Neural crest cell (in vitro differentiated cells): ENCODE data around the gene NFKBIB. TPM values are rescaled to one million over a fixed set of nuclear protein-coding genes. Genes with fewer than 3 reads are reported as not detected.

ENCODE experiments used
- DNase-seq: peaks from one replicate; pipeline ENCODE4 v3.0.0; 2021; ENCODE audit warnings: low read depth, mixed read lengths, low spot score
- H3K27ac Mint-ChIP-seq: one replicate; pipeline ENCODE4 v1.8.0; 2021; ENCODE audit warnings: mild to moderate bottlenecking, mixed read lengths; ENCODE audit not compliant: unreplicated experiment
- H3K27me3 Mint-ChIP-seq: 2 replicates; pipeline ENCODE4 v1.8.0; 2021; ENCODE audit warnings: low read depth, mild to moderate bottlenecking, mixed read lengths
- H3K36me3 Mint-ChIP-seq: 2 replicates; pipeline ENCODE4 v1.8.0; 2021; ENCODE audit warnings: low read depth, mild to moderate bottlenecking, mixed read lengths
- H3K4me1 Mint-ChIP-seq: 2 replicates; pipeline ENCODE4 v1.8.0; 2021; ENCODE audit warnings: mixed read lengths
- H3K4me3 Mint-ChIP-seq: one replicate; pipeline ENCODE4 v1.8.0; 2021; ENCODE audit warnings: mild to moderate bottlenecking, mixed read lengths
- H3K9me3 Mint-ChIP-seq: 2 replicates; pipeline ENCODE4 v1.8.0; 2021; ENCODE audit warnings: mixed read lengths
- total RNA-seq: library from RNA; stranded (reverse); gene quantifications from 2 replicates; pipeline ENCODE4 v1.2.1, GENCODE V29; 2021
- TF ChIP-seq, protein P1 (sequence below): fragments of 200-600 bp; sonication (generic); conservative IDR thresholded peaks from 2 replicates; pipeline ENCODE4 v1.5.0; 2021; ENCODE audit warnings: antibody characterized with exemption, mild to moderate bottlenecking

Gene NFKBIB
- total RNA-seq, 1 donor from 2014 or later = 21.2 TPM

- Mint-ChIP-seq H3K4me3 (no peak overlapping the region), H3K27me3 (no peaks in the 10 kb centered on the region), H3K4me1 (peaks cover 11% of the 10 kb centered on the region), H3K27ac (no peak overlapping the region), H3K9me3 (no peaks in the 10 kb centered on the region), H3K36me3 (no peaks in the 10 kb centered on the region)
- DNase-seq = no peak
- TF ChIP-seq, protein P1, sequence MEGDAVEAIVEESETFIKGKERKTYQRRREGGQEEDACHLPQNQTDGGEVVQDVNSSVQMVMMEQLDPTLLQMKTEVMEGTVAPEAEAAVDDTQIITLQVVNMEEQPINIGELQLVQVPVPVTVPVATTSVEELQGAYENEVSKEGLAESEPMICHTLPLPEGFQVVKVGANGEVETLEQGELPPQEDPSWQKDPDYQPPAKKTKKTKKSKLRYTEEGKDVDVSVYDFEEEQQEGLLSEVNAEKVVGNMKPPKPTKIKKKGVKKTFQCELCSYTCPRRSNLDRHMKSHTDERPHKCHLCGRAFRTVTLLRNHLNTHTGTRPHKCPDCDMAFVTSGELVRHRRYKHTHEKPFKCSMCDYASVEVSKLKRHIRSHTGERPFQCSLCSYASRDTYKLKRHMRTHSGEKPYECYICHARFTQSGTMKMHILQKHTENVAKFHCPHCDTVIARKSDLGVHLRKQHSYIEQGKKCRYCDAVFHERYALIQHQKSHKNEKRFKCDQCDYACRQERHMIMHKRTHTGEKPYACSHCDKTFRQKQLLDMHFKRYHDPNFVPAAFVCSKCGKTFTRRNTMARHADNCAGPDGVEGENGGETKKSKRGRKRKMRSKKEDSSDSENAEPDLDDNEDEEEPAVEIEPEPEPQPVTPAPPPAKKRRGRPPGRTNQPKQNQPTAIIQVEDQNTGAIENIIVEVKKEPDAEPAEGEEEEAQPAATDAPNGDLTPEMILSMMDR = no peak
Observed at GRCh38 chr19:38958301-38958700, 58.5 kb downstream of the NFKBIB start.

Other genes with a start within 250 kb of the NFKBIB start
- gene CAPN12, start 155.5 kb upstream of the NFKBIB start, total RNA-seq = not detected in 2 replicates
- gene LGALS7, start 126.5 kb upstream of the NFKBIB start, total RNA-seq = not detected in 2 replicates
- gene LGALS7B, start 110.8 kb upstream of the NFKBIB start, total RNA-seq = not detected in 2 replicates
- gene LGALS4, start 87.0 kb upstream of the NFKBIB start, total RNA-seq = 0.77 and 0.86 TPM in 2 replicates
- gene ECH1, start 68.2 kb upstream of the NFKBIB start, total RNA-seq = 77.7 and 79.4 TPM in 2 replicates
- 718 and 728 TPM in 2 replicates for gene HNRNPL, start 50.0 kb upstream of the NFKBIB start, total RNA-seq
- gene RINL, start 21.7 kb upstream of the NFKBIB start, total RNA-seq = 1.4 and 1.6 TPM in 2 replicates
- 27.4 and 28.9 TPM in 2 replicates for gene SIRT2, start 351 bp upstream of the NFKBIB start, total RNA-seq
- 1.4 and 2.0 TPM in 2 replicates for gene CCER2, start 12.2 kb downstream of the NFKBIB start, total RNA-seq
- 54.1 and 58.5 TPM in 2 replicates for gene SARS2, start 30.8 kb downstream of the NFKBIB start, total RNA-seq
- gene MRPS12, start 31.0 kb downstream of the NFKBIB start, total RNA-seq = 34.4 and 38.5 TPM in 2 replicates
- 29.8 and 30.9 TPM in 2 replicates for gene FBXO17, start 75.8 kb downstream of the NFKBIB start, total RNA-seq
- 4.9 and 6.8 TPM in 2 replicates for gene FBXO27, start 132.6 kb downstream of the NFKBIB start, total RNA-seq
- gene ACP7, start 184.4 kb downstream of the NFKBIB start, total RNA-seq = not detected in 2 replicates
- gene PAK4, start 225.8 kb downstream of the NFKBIB start, total RNA-seq = 54.4 and 56.8 TPM in 2 replicates